RPMI8226 (cell line): ENCODE measurements around the gene HIC1.

ENCODE experiments used
- DNase-seq: peaks from one replicate; pipeline ENCODE4 v3.0.0-alpha.2; 2015

The HIC1 gene

GRCh38 chr17:2025220-2025621 is 29.7 kb upstream of the HIC1 start, which contains the start of gene RTN4RL1:
RTN4RL1 (minus strand) TSS chr17:2025334; CDS start chr17:2024865, 469 bp downstream.
- DNase-seq, result peak; percentile 84

GRCh38 chr17:2025622-2026309 is 29.1 kb upstream of the HIC1 start:
- DNase-seq, result peak; percentile 48

GRCh38 chr17:2027528-2028233 is 27.2 kb upstream of the HIC1 start:
- DNase-seq, result no peak

GRCh38 chr17:2028234-2028614 is 26.7 kb upstream of the HIC1 start:
- DNase-seq, result no peak

GRCh38 chr17:2028737-2029136 is 26.2 kb upstream of the HIC1 start:
- DNase-seq, result no peak

- peak; percentile 89 for DNase-seq
These were observed 24.8 kb upstream of the HIC1 start, which contains the start of gene DPH1 for GRCh38 chr17:2029911-2030778. DPH1 (plus strand) TSS chr17:2030153; CDS start chr17:2030170, 17 bp downstream.

- no peak for DNase-seq
These were observed 24.1 kb upstream of the HIC1 start for GRCh38 chr17:2030779-2031163.

GRCh38 chr17:2033153-2033552 is 21.8 kb upstream of the HIC1 start:
- no peak for DNase-seq

GRCh38 chr17:2034157-2034556 is 20.7 kb upstream of the HIC1 start:
- DNase-seq, result no peak

- DNase-seq, result no peak
These were observed 19.9 kb upstream of the HIC1 start for GRCh38 chr17:2034806-2035540.

GRCh38 chr17:2035541-2036488 is 19.1 kb upstream of the HIC1 start:
- no peak for DNase-seq

GRCh38 chr17:2037155-2037554 is 17.7 kb upstream of the HIC1 start:
- no peak for DNase-seq

- DNase-seq, result no peak
These were observed 14.6 kb upstream of the HIC1 start for GRCh38 chr17:2040219-2040827.

- no peak for DNase-seq
These were observed 13.9 kb upstream of the HIC1 start for GRCh38 chr17:2040942-2041560.

GRCh38 chr17:2041561-2042389 is 13.1 kb upstream of the HIC1 start, which contains the start of gene OVCA2:
OVCA2 (plus strand) TSS chr17:2042022; CDS start chr17:2042048, 26 bp downstream.
- DNase-seq, result peak; percentile 94

GRCh38 chr17:2042390-2042847 is 12.5 kb upstream of the HIC1 start:
- no peak for DNase-seq

GRCh38 chr17:2042933-2043332 is 12.0 kb upstream of the HIC1 start:
- DNase-seq, result no peak

GRCh38 chr17:2043785-2044184 is 11.1 kb upstream of the HIC1 start:
- DNase-seq, result no peak

- DNase-seq, result no peak
These were observed 10.5 kb upstream of the HIC1 start for GRCh38 chr17:2044263-2044894.
